ENCODE results near the gene RANBP6.
"Not testable (repeated sequence)": the region's sequence is repeated elsewhere in the genome, so short reads cannot be mapped to it uniquely, and the experiment has no call there.

RANBP6 gene

GRCh38 chr9:6015278-6016157 is at the start of gene RANBP6:
RANBP6 (minus strand) TSS chr9:6015624; CDS start chr9:6015607, 17 bp downstream.
- peak; percentile 78 for DNase-seq (ENCODE audit: low read depth)

- not testable (repeated sequence) for DNase-seq (ENCODE audit: low read depth)
These were observed 47.7 kb upstream of the RANBP6 start for GRCh38 chr9:6063146-6063545.

GRCh38 chr9:6055666-6056065 is 40.2 kb upstream of the RANBP6 start:
- DNase-seq (ENCODE audit: low read depth) = no peak

- peak; percentile 92 for DNase-seq (ENCODE audit: low read depth)
These were observed 39.8 kb upstream of the RANBP6 start for GRCh38 chr9:6055216-6055615.

GRCh38 chr9:6054280-6055099 is 39.1 kb upstream of the RANBP6 start:
- peak; percentile 58 for DNase-seq (ENCODE audit: low read depth)

- no peak for DNase-seq (ENCODE audit: low read depth)
These were observed 37.0 kb upstream of the RANBP6 start for GRCh38 chr9:6052293-6052919.

GRCh38 chr9:6051511-6051950 is 36.1 kb upstream of the RANBP6 start:
- no peak for DNase-seq (ENCODE audit: low read depth)

GRCh38 chr9:6049798-6050197 is 34.4 kb upstream of the RANBP6 start:
- no peak for DNase-seq (ENCODE audit: low read depth)

- DNase-seq (ENCODE audit: low read depth) = no peak
These were observed 32.6 kb upstream of the RANBP6 start for GRCh38 chr9:6048039-6048438.

GRCh38 chr9:6047020-6047419 is 31.6 kb upstream of the RANBP6 start:
- DNase-seq (ENCODE audit: low read depth) = no peak

GRCh38 chr9:6045364-6045763 is 29.9 kb upstream of the RANBP6 start:
- DNase-seq (ENCODE audit: low read depth) = no peak

GRCh38 chr9:6040077-6040476 is 24.7 kb upstream of the RANBP6 start:
- no peak for DNase-seq (ENCODE audit: low read depth)

GRCh38 chr9:6036391-6036790 is 21.0 kb upstream of the RANBP6 start:
- DNase-seq (ENCODE audit: low read depth) = no peak

- no peak for DNase-seq (ENCODE audit: low read depth)
These were observed 19.5 kb upstream of the RANBP6 start for GRCh38 chr9:6034954-6035353.

- no peak for DNase-seq (ENCODE audit: low read depth)
These were observed 14.3 kb upstream of the RANBP6 start for GRCh38 chr9:6029604-6030274.

GRCh38 chr9:6024035-6024554 is 8.7 kb upstream of the RANBP6 start:
- DNase-seq (ENCODE audit: low read depth) = no peak

- not testable (repeated sequence) for DNase-seq (ENCODE audit: low read depth)
These were observed 1.6 kb upstream of the RANBP6 start for GRCh38 chr9:6016975-6017374.

- DNase-seq (ENCODE audit: low read depth) = peak; percentile 5
These were observed 654 bp downstream of the RANBP6 start for GRCh38 chr9:6014670-6015270.

- DNase-seq (ENCODE audit: low read depth) = peak; percentile 99
These were observed 7.0 kb downstream of the RANBP6 start for GRCh38 chr9:6008169-6008979.

- DNase-seq (ENCODE audit: low read depth) = peak; percentile 66
These were observed 7.7 kb downstream of the RANBP6 start for GRCh38 chr9:6007770-6008168.
